ENCODE data around the gene ARFIP1.

DNA sequence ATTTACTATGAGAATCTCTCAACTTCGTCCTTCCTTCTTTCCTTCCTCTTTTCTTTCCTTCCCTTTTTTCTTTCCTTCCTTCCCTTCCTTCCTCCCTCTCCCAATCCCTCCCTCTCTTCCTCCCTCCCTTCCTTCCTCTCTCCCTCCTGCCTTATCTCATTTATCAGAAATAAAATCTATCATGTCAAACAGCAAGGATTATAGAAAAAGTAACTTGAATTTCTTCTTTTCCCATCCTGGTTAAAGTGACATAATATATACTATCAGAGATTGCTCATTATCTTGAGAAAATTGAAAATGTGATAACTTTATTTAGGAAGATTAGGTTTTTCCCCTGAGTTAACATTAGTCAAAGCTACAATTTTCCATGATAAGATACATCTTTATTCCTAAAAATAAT lies 5.8 kb upstream of the ARFIP1 start:
- TF ChIP-seq REST (IDR thresholded peaks at IDR 0.05; ENCODE audit: low read depth) (no peak), POLR2A (IDR thresholded peaks at IDR 0.05; ENCODE audit: borderline replicate concordance, extremely low read depth, insufficient read depth, insufficient read length) (no peak), CTCF (IDR thresholded peaks at IDR 0.05 in 2 of 3, conservative IDR thresholded peaks at IDR 0.05 in 1 of 3; ENCODE audit: borderline replicate concordance in 1 of 3, insufficient read depth in 1 of 3, low read depth in 2 of 3, low read length in 2 of 3) (no peak), EZH2 (IDR thresholded peaks at IDR 0.05) (no peak), MAX (IDR thresholded peaks at IDR 0.05) (no peak), TCF7L2 (IDR thresholded peaks at IDR 0.05; ENCODE audit: borderline replicate concordance, extremely low read depth, insufficient read depth, insufficient read length) (no peak), EZH2phosphoT487 (IDR thresholded peaks at IDR 0.05; ENCODE audit: borderline replicate concordance) (no peak), ZFX (IDR thresholded peaks at IDR 0.05) (no peak), YY1 (IDR thresholded peaks at IDR 0.05; ENCODE audit: extremely low read depth, insufficient replicate concordance, low read depth, low read length) (no peak)
